ENCODE measurements around the gene ITSN1. TPM values are rescaled to one million over a fixed set of nuclear protein-coding genes. Genes with fewer than 3 reads are reported as not detected.

ITSN1 gene
- polyA plus RNA-seq, 1 donor from 2014 or later: 35.1 TPM

DNA sequence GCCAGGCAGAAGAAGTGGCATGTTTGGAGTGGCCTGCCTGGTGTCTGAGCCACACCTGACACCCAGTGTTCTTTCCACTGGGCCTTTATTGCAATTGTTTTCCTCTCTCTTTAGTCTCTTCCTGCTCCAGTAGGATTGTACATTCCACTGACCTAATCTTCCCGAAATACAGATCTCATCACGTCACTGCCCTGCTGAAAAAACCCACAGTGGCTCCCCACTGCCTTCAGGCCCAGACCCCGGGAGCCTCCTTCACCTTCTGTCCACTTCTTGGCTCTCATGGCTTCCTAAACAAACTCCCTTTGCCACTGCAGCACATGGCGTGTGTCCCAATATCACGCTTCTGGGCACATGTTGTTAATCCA lies 298.6 kb downstream of the ITSN1 start:
- Histone ChIP-seq H3K79me2 (replicated peaks; ENCODE audit: insufficient read depth, low read length) (no peaks in the 10 kb centered on the region), H3F3A (ENCODE audit: insufficient read depth, low read length, poor library complexity, severe bottlenecking) (no peaks in the 10 kb centered on the region), H4K20me1 (ENCODE audit: insufficient read depth) (no peaks in the 10 kb centered on the region), H3K36me3 (ENCODE audit: insufficient read depth, low read length) (no peaks in the 10 kb centered on the region), H3K9me2 (ENCODE audit: insufficient read depth, low read length) (no peaks in the 10 kb centered on the region), H3K27me3 (ENCODE audit: insufficient read depth, low read depth, low read length) (no peaks in the 10 kb centered on the region), H3K27ac (ENCODE audit: low read length) (no peak overlapping the region), H2AFZ (ENCODE audit: low read depth, low read length) (no peak overlapping the region), H3K4me2 (ENCODE audit: low read length) (no peak overlapping the region), H3K9me3 (ENCODE audit: low read length) (no peaks in the 10 kb centered on the region), H3K4me3 (ENCODE audit: low read length) (no peak overlapping the region), H3K9ac (ENCODE audit: low read length) (no peak overlapping the region)
- TF ChIP-seq, protein P1, sequence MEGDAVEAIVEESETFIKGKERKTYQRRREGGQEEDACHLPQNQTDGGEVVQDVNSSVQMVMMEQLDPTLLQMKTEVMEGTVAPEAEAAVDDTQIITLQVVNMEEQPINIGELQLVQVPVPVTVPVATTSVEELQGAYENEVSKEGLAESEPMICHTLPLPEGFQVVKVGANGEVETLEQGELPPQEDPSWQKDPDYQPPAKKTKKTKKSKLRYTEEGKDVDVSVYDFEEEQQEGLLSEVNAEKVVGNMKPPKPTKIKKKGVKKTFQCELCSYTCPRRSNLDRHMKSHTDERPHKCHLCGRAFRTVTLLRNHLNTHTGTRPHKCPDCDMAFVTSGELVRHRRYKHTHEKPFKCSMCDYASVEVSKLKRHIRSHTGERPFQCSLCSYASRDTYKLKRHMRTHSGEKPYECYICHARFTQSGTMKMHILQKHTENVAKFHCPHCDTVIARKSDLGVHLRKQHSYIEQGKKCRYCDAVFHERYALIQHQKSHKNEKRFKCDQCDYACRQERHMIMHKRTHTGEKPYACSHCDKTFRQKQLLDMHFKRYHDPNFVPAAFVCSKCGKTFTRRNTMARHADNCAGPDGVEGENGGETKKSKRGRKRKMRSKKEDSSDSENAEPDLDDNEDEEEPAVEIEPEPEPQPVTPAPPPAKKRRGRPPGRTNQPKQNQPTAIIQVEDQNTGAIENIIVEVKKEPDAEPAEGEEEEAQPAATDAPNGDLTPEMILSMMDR (IDR thresholded peaks at IDR 0.05; ENCODE audit: poor library complexity, severe bottlenecking): no peak
- TF ChIP-seq, protein P2, sequence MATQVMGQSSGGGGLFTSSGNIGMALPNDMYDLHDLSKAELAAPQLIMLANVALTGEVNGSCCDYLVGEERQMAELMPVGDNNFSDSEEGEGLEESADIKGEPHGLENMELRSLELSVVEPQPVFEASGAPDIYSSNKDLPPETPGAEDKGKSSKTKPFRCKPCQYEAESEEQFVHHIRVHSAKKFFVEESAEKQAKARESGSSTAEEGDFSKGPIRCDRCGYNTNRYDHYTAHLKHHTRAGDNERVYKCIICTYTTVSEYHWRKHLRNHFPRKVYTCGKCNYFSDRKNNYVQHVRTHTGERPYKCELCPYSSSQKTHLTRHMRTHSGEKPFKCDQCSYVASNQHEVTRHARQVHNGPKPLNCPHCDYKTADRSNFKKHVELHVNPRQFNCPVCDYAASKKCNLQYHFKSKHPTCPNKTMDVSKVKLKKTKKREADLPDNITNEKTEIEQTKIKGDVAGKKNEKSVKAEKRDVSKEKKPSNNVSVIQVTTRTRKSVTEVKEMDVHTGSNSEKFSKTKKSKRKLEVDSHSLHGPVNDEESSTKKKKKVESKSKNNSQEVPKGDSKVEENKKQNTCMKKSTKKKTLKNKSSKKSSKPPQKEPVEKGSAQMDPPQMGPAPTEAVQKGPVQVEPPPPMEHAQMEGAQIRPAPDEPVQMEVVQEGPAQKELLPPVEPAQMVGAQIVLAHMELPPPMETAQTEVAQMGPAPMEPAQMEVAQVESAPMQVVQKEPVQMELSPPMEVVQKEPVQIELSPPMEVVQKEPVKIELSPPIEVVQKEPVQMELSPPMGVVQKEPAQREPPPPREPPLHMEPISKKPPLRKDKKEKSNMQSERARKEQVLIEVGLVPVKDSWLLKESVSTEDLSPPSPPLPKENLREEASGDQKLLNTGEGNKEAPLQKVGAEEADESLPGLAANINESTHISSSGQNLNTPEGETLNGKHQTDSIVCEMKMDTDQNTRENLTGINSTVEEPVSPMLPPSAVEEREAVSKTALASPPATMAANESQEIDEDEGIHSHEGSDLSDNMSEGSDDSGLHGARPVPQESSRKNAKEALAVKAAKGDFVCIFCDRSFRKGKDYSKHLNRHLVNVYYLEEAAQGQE (IDR thresholded peaks at IDR 0.05; ENCODE audit: borderline replicate concordance): no peak
- TF ChIP-seq TAF1 (IDR thresholded peaks at IDR 0.05; ENCODE audit: low read depth) (no peak), EP300 (conservative IDR thresholded peaks at IDR 0.05; ENCODE audit: poor library complexity, severe bottlenecking) (no peak), EZH2 (IDR thresholded peaks at IDR 0.05; ENCODE audit: borderline replicate concordance, insufficient read depth, low read length, poor library complexity, severe bottlenecking) (no peak), SMC3 (conservative IDR thresholded peaks at IDR 0.05; ENCODE audit: poor library complexity) (no peak), POLR2AphosphoS5 (IDR thresholded peaks at IDR 0.05) (no peak), MXI1 (conservative IDR thresholded peaks at IDR 0.05; ENCODE audit: poor library complexity, severe bottlenecking) (no peak), RAD21 (conservative IDR thresholded peaks at IDR 0.05) (no peak)

DNA sequence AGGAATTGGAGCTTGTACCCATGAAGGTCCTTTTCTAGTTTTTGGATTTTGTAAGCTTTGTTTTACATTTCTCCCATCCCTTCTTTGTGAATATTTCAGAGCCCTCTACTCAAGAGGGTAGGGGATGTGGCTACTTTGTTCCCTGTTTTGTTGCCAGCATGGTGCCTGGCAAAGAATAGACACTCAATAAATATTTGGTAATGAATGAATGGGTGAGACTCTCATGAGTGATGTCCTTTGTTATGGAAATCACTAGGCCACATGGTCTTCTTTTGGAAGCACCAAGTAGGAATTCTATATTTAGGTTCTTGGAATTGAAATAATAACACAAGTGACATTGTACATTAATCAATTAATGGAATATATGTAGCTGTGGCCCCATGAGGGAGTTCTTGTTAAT lies 300.1 kb downstream of the ITSN1 start:
- no peaks in the 10 kb centered on the region for H3F3A ChIP-seq (ENCODE audit: insufficient read depth, low read length, poor library complexity, severe bottlenecking)
- no peak overlapping the region for H3K4me3 ChIP-seq (ENCODE audit: low read length)
- H3K9me3 ChIP-seq (ENCODE audit: low read length): no peaks in the 10 kb centered on the region
- no peaks in the 10 kb centered on the region for H3K79me2 ChIP-seq (replicated peaks; ENCODE audit: insufficient read depth, low read length)
- H3K36me3 ChIP-seq (ENCODE audit: insufficient read depth, low read length): no peaks in the 10 kb centered on the region
- no peak overlapping the region for H3K27ac ChIP-seq (ENCODE audit: low read length)
- H3K9me2 ChIP-seq (ENCODE audit: insufficient read depth, low read length): no peaks in the 10 kb centered on the region
- no peaks in the 10 kb centered on the region for H4K20me1 ChIP-seq (ENCODE audit: insufficient read depth)
- H3K4me2 ChIP-seq (ENCODE audit: low read length): no peak overlapping the region
- H2AFZ ChIP-seq (ENCODE audit: low read depth, low read length): no peak overlapping the region
- H3K27me3 ChIP-seq (ENCODE audit: insufficient read depth, low read depth, low read length): no peaks in the 10 kb centered on the region
- TF ChIP-seq MXI1 (conservative IDR thresholded peaks at IDR 0.05; ENCODE audit: poor library complexity, severe bottlenecking) (no peak), SMC3 (conservative IDR thresholded peaks at IDR 0.05; ENCODE audit: poor library complexity) (no peak), EP300 (conservative IDR thresholded peaks at IDR 0.05; ENCODE audit: poor library complexity, severe bottlenecking) (no peak)
- TF ChIP-seq, protein P2 (IDR thresholded peaks at IDR 0.05; ENCODE audit: borderline replicate concordance): no peak
- no peak overlapping the region for H3K9ac ChIP-seq (ENCODE audit: low read length)
